IPS-18a (cell line): Measurements from ENCODE around the gene KANSL1.
"Not testable (repeated sequence)": the region's sequence is repeated elsewhere in the genome, so short reads cannot be mapped to it uniquely, and the experiment has no call there.

Source experiments
- H3K27ac ChIP-seq: one replicate; pipeline ENCODE4 v1.5.1; 2013; ENCODE audit warnings: low read length
- H3K27me3 ChIP-seq: one replicate; pipeline ENCODE4 v1.6.1; 2013; ENCODE audit warnings: mild to moderate bottlenecking, low read length; ENCODE audit not compliant: control insufficient read depth, insufficient read depth
- H3K36me3 ChIP-seq: one replicate; pipeline ENCODE4 v1.6.1; 2013; ENCODE audit warnings: low read depth, low read length; ENCODE audit not compliant: control insufficient read depth
- H3K4me1 ChIP-seq: one replicate; pipeline ENCODE4 v1.6.1; 2013; ENCODE audit warnings: low read depth, low read length; ENCODE audit not compliant: control insufficient read depth
- H3K4me3 ChIP-seq: one replicate; pipeline ENCODE4 v1.5.1; 2013; ENCODE audit warnings: low read length
- H3K9ac ChIP-seq: one replicate; pipeline ENCODE4 v1.6.1; 2013; ENCODE audit warnings: mild to moderate bottlenecking, low read length, moderate library complexity
- H3K9me3 ChIP-seq: one replicate; pipeline ENCODE4 v1.6.1; 2013; ENCODE audit warnings: low read depth, low read length; ENCODE audit not compliant: control insufficient read depth

Gene KANSL1

GRCh38 chr17:46120537-46120936 is 72.7 kb downstream of the KANSL1 start:
- H3K9me3 ChIP-seq, result no peaks in the 10 kb centered on the region
- no peaks in the 10 kb centered on the region for H3K36me3 ChIP-seq
- no peaks in the 10 kb centered on the region for H3K27me3 ChIP-seq
- H3K4me3 ChIP-seq, result no peak overlapping the region
- H3K27ac ChIP-seq, result no peak overlapping the region
- peaks cover 32% of the 10 kb centered on the region for H3K4me1 ChIP-seq
- H3K9ac ChIP-seq, result no peak overlapping the region

GRCh38 chr17:46120078-46120477 is 73.2 kb downstream of the KANSL1 start:
- Histone ChIP-seq H3K4me3 (no peak overlapping the region), H3K36me3 (no peaks in the 10 kb centered on the region), H3K27me3 (no peaks in the 10 kb centered on the region), H3K27ac (no peak overlapping the region), H3K9ac (no peak overlapping the region), H3K4me1 (peaks cover 32% of the 10 kb centered on the region), H3K9me3 (no peaks in the 10 kb centered on the region)

- H3K27me3 ChIP-seq, result no peaks in the 10 kb centered on the region
- no peaks in the 10 kb centered on the region for H3K9me3 ChIP-seq
- no peak overlapping the region for H3K4me3 ChIP-seq
- H3K4me1 ChIP-seq, result peaks cover 32% of the 10 kb centered on the region
- no peak overlapping the region for H3K9ac ChIP-seq
- H3K36me3 ChIP-seq, result no peaks in the 10 kb centered on the region
- H3K27ac ChIP-seq, result no peak overlapping the region
These were observed 74.3 kb downstream of the KANSL1 start for GRCh38 chr17:46118964-46119363.

GRCh38 chr17:46117850-46118696 is 75.2 kb downstream of the KANSL1 start:
- H3K27ac ChIP-seq, result no peak overlapping the region
- H3K27me3 ChIP-seq, result no peaks in the 10 kb centered on the region
- H3K9ac ChIP-seq, result no peak overlapping the region
- H3K4me3 ChIP-seq, result peak overlapping the region; percentile 4
- no peaks in the 10 kb centered on the region for H3K36me3 ChIP-seq
- peaks cover 39% of the 10 kb centered on the region for H3K4me1 ChIP-seq
- no peaks in the 10 kb centered on the region for H3K9me3 ChIP-seq

- Histone ChIP-seq H3K4me1 (peaks cover 40% of the 10 kb centered on the region), H3K27me3 (no peaks in the 10 kb centered on the region), H3K36me3 (no peaks in the 10 kb centered on the region), H3K9me3 (no peaks in the 10 kb centered on the region), H3K9ac (no peak overlapping the region), H3K4me3 (no peak overlapping the region), H3K27ac (no peak overlapping the region)
These were observed 76.1 kb downstream of the KANSL1 start for GRCh38 chr17:46117117-46117516.

- H3K9ac ChIP-seq, result no peak overlapping the region
- H3K4me3 ChIP-seq, result no peak overlapping the region
- no peak overlapping the region for H3K27ac ChIP-seq
- peaks cover 37% of the 10 kb centered on the region for H3K4me1 ChIP-seq
- H3K9me3 ChIP-seq, result no peaks in the 10 kb centered on the region
- H3K36me3 ChIP-seq, result no peaks in the 10 kb centered on the region
- H3K27me3 ChIP-seq, result no peaks in the 10 kb centered on the region
These were observed 77.5 kb downstream of the KANSL1 start for GRCh38 chr17:46115699-46116098.

GRCh38 chr17:46111236-46111635 is 82.0 kb downstream of the KANSL1 start:
- not testable (repeated sequence) for H3K4me3 ChIP-seq, H3K9me3 ChIP-seq, H3K27me3 ChIP-seq, H3K36me3 ChIP-seq, H3K27ac ChIP-seq, H3K9ac ChIP-seq
- H3K4me1 ChIP-seq, result peaks cover 47% of the 10 kb centered on the region

GRCh38 chr17:46110219-46110618 is 83.0 kb downstream of the KANSL1 start:
- no peaks in the 10 kb centered on the region for H3K9me3 ChIP-seq
- H3K9ac ChIP-seq, result no peak overlapping the region
- peaks cover 44% of the 10 kb centered on the region for H3K4me1 ChIP-seq
- H3K27me3 ChIP-seq, result no peaks in the 10 kb centered on the region
- H3K36me3 ChIP-seq, result no peaks in the 10 kb centered on the region
- no peak overlapping the region for H3K27ac ChIP-seq
- H3K4me3 ChIP-seq, result no peak overlapping the region

GRCh38 chr17:46109603-46110189 is 83.5 kb downstream of the KANSL1 start:
- no peak overlapping the region for H3K4me3 ChIP-seq
- H3K9ac ChIP-seq, result no peak overlapping the region
- no peaks in the 10 kb centered on the region for H3K9me3 ChIP-seq
- H3K27me3 ChIP-seq, result no peaks in the 10 kb centered on the region
- no peaks in the 10 kb centered on the region for H3K36me3 ChIP-seq
- peaks cover 44% of the 10 kb centered on the region for H3K4me1 ChIP-seq
- H3K27ac ChIP-seq, result no peak overlapping the region

- H3K4me1 ChIP-seq, result peaks cover 49% of the 10 kb centered on the region
- no peak overlapping the region for H3K4me3 ChIP-seq
- no peaks in the 10 kb centered on the region for H3K36me3 ChIP-seq
- no peaks in the 10 kb centered on the region for H3K9me3 ChIP-seq
- H3K27me3 ChIP-seq, result no peaks in the 10 kb centered on the region
- peak overlapping the region; percentile 56 for H3K27ac ChIP-seq
- no peak overlapping the region for H3K9ac ChIP-seq
These were observed 84.6 kb downstream of the KANSL1 start for GRCh38 chr17:46108550-46109110.

GRCh38 chr17:46108120-46108519 is 85.1 kb downstream of the KANSL1 start:
- Histone ChIP-seq H3K27ac (peak overlapping the region; percentile 5), H3K4me1 (peaks cover 49% of the 10 kb centered on the region), H3K36me3 (no peaks in the 10 kb centered on the region), H3K27me3 (no peaks in the 10 kb centered on the region), H3K4me3 (no peak overlapping the region), H3K9me3 (no peaks in the 10 kb centered on the region), H3K9ac (no peak overlapping the region)
